NCI-H526 treated with DMSO at 0.1 percent for 48 hours (cell line): ENCODE results near the gene B4GALT1.

Experiments
- DNase-seq: peaks from one replicate; lab custom pipeline; 2025; lab: John Stamatoyannopoulos, UW

The B4GALT1 gene

GRCh38 chr9:33123407-33124031 lies 43.6 kb downstream of the B4GALT1 start:
- no peak for DNase-seq

DNA sequence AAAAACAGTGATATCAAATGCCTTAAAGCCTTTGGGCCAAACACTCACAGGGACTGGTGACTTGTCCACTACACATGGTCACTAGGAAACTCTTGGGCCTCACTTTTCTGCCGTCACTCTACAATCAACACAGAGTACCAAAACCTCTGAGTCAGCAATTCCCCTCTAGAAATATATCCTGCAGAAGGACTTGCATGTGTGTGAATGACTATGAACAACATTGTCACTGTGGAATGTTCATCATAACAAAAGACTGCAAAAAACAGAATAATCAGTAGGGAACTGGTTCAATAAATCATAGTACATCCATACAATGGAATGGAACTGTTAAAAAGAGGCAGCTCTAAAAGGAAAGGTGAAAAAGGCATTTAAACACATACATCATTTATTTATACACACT lies 46.5 kb downstream of the B4GALT1 start:
- DNase-seq, result no peak

DNA sequence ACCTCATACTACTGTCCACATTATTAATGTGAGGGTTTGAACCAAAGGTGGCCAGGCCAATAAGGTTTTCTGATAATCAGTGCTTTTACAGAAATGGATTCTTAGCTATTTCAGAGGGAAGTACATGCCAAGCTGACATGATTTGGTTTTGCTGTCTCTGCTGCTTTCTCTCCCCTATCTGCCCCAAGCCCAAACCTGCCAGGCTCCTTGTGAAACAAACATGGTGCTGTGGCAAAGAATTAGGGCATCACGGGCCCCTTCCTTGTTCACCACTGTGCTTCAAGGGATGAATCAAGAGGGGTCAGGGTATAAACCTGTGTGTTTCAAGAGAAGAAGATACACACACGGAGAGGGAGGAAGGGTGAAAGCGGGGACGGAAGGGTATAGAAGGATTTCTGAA lies 49.3 kb downstream of the B4GALT1 start:
- DNase-seq, result no peak

DNA sequence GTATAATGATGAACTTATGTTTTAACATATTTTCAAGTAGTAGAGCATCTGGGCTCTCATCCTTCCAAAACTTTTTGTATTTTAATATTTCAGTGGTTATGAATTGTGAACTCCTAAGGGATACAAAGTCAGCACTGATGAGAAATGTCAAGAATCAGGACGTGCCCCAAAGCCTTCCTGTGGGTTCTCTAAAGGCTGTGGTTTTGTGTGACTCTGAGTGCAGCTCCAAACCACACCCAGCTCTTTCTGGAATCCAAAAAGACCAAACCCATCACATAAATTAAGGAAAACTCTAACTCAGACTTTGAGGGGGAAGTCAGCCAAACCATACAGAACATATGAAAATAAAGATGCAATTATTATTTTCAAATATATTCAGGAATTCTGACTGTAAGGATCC lies 49.8 kb downstream of the B4GALT1 start:
- DNase-seq, result no peak

- DNase-seq, result no peak
Observed at GRCh38 chr9:33116860-33117259, 50.3 kb downstream of the B4GALT1 start.

DNA sequence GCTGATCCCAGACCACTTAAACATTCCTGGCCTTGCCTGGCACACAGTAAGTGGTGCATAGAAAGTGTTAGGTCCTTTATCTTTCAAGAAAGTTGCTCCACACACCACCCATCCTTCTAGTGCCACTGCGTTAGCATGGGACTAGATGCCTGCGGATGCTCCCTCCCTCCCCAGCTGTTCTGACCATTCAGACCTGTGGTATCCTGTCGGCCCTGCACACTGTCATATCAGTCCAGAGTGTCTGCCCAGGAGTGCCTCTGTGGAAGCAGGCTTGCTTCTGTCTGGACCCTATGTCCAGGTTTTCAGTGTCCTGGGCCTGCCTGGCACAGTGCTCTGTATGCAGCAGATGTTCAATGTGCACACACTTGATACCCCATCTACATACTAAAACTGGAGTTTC lies 52.4 kb downstream of the B4GALT1 start:
- DNase-seq, result no peak

DNA sequence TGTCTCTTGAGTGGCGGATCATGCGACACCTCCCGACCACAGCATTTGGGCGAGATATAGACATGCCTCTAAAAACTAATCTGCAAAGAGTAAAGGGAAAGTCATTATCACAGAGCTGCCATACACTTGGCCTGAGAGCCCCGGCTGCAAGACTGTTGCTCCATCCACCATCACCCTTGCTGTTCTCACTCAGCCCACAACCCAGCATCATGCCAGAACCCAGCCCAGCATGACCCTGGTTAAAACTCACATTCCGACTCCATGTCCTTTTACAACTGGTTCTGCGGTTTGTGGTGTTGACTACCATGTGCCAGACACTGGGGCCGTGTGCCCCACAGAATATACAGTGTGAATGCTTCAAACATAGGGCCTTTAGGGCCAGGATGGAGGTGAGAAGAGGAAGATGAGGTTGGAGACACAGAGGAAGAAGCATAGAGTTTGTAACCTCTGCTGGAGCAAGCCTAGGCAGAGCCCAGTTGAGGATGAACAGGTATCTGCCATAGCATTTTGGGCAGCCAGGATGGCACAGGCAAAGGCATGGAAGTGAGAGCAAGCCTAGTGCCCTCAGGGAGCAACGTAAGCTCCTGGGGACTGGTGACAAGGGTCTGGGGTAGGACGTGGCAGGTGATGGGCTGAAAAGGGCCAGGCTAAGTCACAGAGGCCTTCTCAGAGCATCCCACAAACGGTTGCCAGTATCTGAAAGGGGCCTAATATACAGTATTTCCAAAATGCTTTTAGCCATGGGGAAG lies 53.2 kb downstream of the B4GALT1 start:
- no peak for DNase-seq

DNA sequence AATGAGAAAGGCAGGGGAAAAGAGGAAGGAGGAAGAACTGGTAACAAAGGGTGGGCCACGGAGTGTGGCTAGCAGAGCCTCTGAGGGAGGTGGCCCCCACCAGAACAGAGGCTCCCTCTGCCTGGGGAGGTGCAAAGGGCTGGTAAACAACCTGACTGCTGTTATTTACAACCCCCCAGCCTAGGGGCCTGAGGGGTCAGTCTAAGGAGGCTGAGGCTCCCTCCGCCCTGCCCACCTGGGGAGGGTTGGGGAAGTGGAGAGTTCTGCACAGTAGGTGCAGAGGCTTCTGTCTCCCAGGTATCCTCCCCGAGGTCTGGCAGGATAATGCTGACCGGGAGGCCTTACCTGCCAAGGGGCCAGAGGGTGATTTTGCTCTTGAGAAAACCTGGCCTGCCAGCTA lies 55.0 kb downstream of the B4GALT1 start:
- no peak for DNase-seq

DNA sequence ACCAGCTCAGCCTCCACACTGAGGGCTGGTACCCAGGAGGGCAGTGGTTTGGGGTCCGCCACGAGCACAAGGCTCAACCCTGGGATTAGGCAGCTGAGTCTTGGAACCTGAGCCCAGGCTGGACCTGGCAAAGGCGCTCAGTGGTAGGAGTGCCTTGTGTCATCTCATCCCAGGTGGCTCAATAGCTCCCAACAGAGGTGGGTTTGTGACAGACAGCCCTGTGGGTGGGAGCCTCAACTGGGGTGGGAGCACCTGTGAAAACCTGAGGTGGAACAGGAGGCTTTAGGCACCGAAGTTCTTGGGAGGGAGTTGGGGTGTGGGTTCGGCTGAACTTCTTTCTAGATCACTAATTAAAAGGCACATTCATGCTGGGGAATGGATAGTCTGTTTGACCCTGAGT lies 55.5 kb downstream of the B4GALT1 start:
- DNase-seq, result no peak

GRCh38 chr9:33110686-33111085 lies 56.5 kb downstream of the B4GALT1 start:
- DNase-seq, result no peak

- no peak for DNase-seq
Observed at GRCh38 chr9:33109850-33110595, 57.1 kb downstream of the B4GALT1 start.

- no peak for DNase-seq
Observed at GRCh38 chr9:33109097-33109496, 58.0 kb downstream of the B4GALT1 start.

DNA sequence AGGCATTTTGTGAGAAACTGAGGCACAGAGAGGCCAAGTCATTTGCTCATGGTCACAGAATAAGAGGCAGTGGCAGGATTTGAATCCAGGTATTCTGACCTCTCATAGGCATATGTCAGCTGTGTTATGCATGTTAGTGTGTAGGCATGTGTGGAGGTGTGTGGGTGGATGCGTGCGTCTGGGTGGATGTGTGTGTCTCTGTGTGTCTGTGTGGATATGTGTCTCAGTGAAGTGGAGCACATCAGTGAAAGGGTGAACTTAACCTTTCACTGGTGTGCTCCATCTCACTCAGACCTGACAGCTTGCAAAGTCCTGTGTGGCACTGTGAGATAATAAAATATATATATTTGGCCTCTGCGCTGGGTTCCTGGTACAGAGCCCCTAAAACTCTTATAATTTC lies 58.7 kb downstream of the B4GALT1 start:
- DNase-seq, result no peak

- no peak for DNase-seq
Observed at GRCh38 chr9:33107762-33108161, 59.4 kb downstream of the B4GALT1 start.

DNA sequence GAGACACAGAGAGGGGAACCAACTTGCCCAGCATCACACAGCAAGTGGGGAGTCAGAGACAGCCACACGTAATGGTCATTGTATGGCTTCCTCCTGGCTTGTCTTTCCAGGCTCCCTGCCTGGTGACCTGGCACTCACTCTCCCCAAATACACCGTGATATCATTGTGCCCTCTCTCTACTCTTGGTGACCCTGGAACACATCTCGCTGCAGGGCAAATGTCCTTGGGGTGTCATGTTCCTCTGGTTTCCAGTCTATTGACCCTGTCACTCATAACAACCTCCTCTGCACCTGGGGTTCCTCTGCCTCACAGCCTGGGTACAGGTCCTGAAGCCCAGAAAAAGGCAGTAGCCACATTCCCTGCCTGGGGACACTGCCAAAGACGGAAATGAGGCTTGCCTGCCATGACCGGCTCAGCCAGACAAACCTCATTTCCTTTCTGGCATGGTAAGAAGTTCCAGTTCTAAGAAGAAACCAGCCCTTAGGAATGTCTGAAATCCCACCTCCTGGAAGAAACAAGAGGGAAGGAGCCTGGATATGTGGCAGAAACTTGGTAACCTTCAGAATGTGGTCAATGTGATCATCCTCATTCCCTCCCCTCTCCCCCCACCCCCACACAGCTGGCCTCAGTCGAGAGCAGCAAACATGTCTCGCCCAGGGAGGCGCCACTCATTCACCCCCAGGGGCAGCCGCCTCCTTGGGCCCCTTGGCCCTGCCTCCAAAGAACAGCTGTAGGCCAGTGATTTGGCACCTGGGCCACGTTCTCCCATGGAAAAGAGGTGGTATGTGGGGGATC lies 60.1 kb downstream of the B4GALT1 start:
- no peak for DNase-seq

DNA sequence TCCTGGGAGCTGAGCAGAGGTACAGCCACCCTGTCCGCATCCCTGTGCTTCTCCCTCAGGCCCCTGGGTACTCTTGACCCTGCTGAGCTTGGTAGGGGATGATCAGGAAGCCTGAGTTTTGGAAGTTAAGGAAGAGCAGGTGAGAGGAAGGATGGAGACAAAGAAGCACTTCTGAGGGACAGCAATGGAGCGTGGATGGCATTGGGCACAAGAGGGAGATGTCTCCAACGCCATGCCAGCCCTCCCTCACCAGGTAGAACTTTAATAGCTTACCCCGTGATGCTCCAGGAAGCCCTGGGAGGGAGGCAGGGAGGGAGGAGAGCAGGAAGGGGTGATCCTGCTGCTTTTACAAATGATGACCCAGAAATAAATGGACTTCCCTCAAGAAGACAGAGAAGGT lies 60.8 kb downstream of the B4GALT1 start:
- DNase-seq, result no peak

- no peak for DNase-seq
Observed at GRCh38 chr9:33105959-33106358, 61.2 kb downstream of the B4GALT1 start.

DNA sequence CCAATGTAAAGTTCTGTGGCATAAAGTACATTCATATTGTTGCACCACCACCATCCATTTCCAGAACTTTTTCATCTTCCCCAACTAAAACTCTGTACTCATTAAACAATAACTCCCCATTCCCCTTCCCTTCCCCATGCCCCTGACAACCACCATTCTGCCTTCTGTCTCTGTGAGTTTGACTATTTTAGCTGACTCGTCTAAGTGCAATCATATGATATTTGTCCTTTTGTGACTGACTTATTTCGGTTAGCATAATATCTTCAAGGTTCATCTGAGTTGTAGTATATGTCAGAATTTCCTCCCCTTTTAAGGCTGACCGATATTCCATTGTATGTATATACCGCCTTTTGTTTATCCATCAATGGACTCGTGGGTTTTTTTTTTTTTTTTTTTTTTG lies 61.6 kb downstream of the B4GALT1 start:
- no peak for DNase-seq

GRCh38 chr9:33104401-33104800 lies 62.7 kb downstream of the B4GALT1 start:
- DNase-seq, result no peak

GRCh38 chr9:33103501-33104281 lies 63.4 kb downstream of the B4GALT1 start:
- no peak for DNase-seq

GRCh38 chr9:33102551-33103210 lies 64.5 kb downstream of the B4GALT1 start:
- no peak for DNase-seq
